ENCODE data around the gene POU2F3. TPM values are rescaled to one million over a fixed set of nuclear protein-coding genes. Genes with fewer than 3 reads are reported as not detected.

The POU2F3 gene
- total RNA-seq, 2 donors from 2014 or later = 1.5 to 6.1 TPM

GRCh38 chr11:120240866-120241265 lies 926 bp downstream of the POU2F3 start:
- no peaks in the 10 kb centered on the region for H3K36me3 ChIP-seq
- no peaks in the 10 kb centered on the region for H3K9me3 ChIP-seq
- H3K27ac ChIP-seq = no peak overlapping the region
- no peak for DNase-seq (ENCODE audit: low spot score)
- no peak for TF ChIP-seq CTCF (IDR thresholded peaks at IDR 0.05)
- TF ChIP-seq POLR2AphosphoS5 (IDR thresholded peaks at IDR 0.05) = no peak
- no peak for TF ChIP-seq POLR2A (IDR thresholded peaks at IDR 0.05)
- H3K4me1 ChIP-seq (replicated peaks) = peaks cover 2% of the 10 kb centered on the region
- intact Hi-C loops (cut with DNase I) = no loop called here
- H3K27me3 ChIP-seq (replicated peaks; ENCODE audit: insufficient read depth) = no peaks in the 10 kb centered on the region
- H3K4me3 ChIP-seq = no peak overlapping the region
- 88% methylated on average over 2 of the region's 2 CpGs for WGBS

GRCh38 chr11:120241277-120241676 lies 1.3 kb downstream of the POU2F3 start:
- no peaks in the 10 kb centered on the region for H3K9me3 ChIP-seq
- peaks cover 2% of the 10 kb centered on the region for H3K4me1 ChIP-seq (replicated peaks)
- no peaks in the 10 kb centered on the region for H3K27me3 ChIP-seq (replicated peaks; ENCODE audit: insufficient read depth)
- H3K36me3 ChIP-seq = no peaks in the 10 kb centered on the region
- TF ChIP-seq POLR2AphosphoS5 (IDR thresholded peaks at IDR 0.05) (peak; percentile 79), POLR2A (IDR thresholded peaks at IDR 0.05) (no peak)
- 46% methylated on average over 7 of the region's 7 CpGs for WGBS
- DNase-seq (ENCODE audit: low spot score) = peak; percentile 90
- no peak overlapping the region for H3K4me3 ChIP-seq
- H3K27ac ChIP-seq = no peak overlapping the region
- intact Hi-C loops (cut with DNase I) = no loop called here

GRCh38 chr11:120243221-120243620 lies 3.3 kb downstream of the POU2F3 start:
- Histone ChIP-seq H3K36me3 (no peaks in the 10 kb centered on the region), H3K27me3 (replicated peaks; ENCODE audit: insufficient read depth) (no peaks in the 10 kb centered on the region), H3K4me3 (no peak overlapping the region), H3K4me1 (replicated peaks) (peaks cover 2% of the 10 kb centered on the region), H3K9me3 (no peaks in the 10 kb centered on the region), H3K27ac (no peak overlapping the region)
- intact Hi-C loops (cut with DNase I) = no loop called here
- WGBS = 85% methylated on average over 4 of the region's 4 CpGs
- DNase-seq (ENCODE audit: low spot score) = no peak
- TF ChIP-seq POLR2AphosphoS5 (IDR thresholded peaks at IDR 0.05) (no peak), CTCF (IDR thresholded peaks at IDR 0.05) (no peak), POLR2A (IDR thresholded peaks at IDR 0.05) (no peak)

- Histone ChIP-seq H3K36me3 (no peaks in the 10 kb centered on the region), H3K9me3 (no peaks in the 10 kb centered on the region), H3K27ac (no peak overlapping the region), H3K4me1 (replicated peaks) (peaks cover 2% of the 10 kb centered on the region), H3K4me3 (no peak overlapping the region), H3K27me3 (replicated peaks; ENCODE audit: insufficient read depth) (no peaks in the 10 kb centered on the region)
- DNase-seq (ENCODE audit: low spot score) = no peak
- TF ChIP-seq POLR2A (IDR thresholded peaks at IDR 0.05) = no peak
- TF ChIP-seq CTCF (IDR thresholded peaks at IDR 0.05) = no peak
- TF ChIP-seq POLR2AphosphoS5 (IDR thresholded peaks at IDR 0.05) = no peak
- 72% methylated on average over 13 of the region's 13 CpGs for WGBS
- intact Hi-C loops (cut with DNase I) = no loop called here
Measured at GRCh38 chr11:120244476-120245365, 4.8 kb downstream of the POU2F3 start.

- no peaks in the 10 kb centered on the region for H3K9me3 ChIP-seq
- H3K27ac ChIP-seq = no peak overlapping the region
- intact Hi-C loops (cut with DNase I) = no loop called here
- WGBS = 100% methylated on average over 1 of the region's 1 CpG
- no peak overlapping the region for H3K4me3 ChIP-seq
- TF ChIP-seq CTCF (IDR thresholded peaks at IDR 0.05) (no peak), POLR2A (IDR thresholded peaks at IDR 0.05) (no peak), POLR2AphosphoS5 (IDR thresholded peaks at IDR 0.05) (no peak)
- DNase-seq (ENCODE audit: low spot score) = no peak
- H3K4me1 ChIP-seq (replicated peaks) = peaks cover under 1% of the 10 kb centered on the region
- no peaks in the 10 kb centered on the region for H3K36me3 ChIP-seq
- no peaks in the 10 kb centered on the region for H3K27me3 ChIP-seq (replicated peaks; ENCODE audit: insufficient read depth)
Measured at GRCh38 chr11:120245434-120245833, 5.5 kb downstream of the POU2F3 start.
